Skin epidermis (tissue), 12 donors: ENCODE data around the gene APPBP2.
A peak's percentile ranks its signal among the peaks of the same experiment; 100 is the strongest.

Experiments
- H3K27ac ChIP-seq, 21 experiments: fragments of 200-600 bp; sonication (generic) in 11 of 21; one replicate each; pipeline ENCODE4 v1.5.0; 2020; ENCODE audit warnings: mild to moderate bottlenecking in 3 of 21, inconsistent platforms in 2 of 21, moderate library complexity in 2 of 21
- H3K4me3 ChIP-seq, 7 experiments: fragments of 200-600 bp; sonication (generic) in 2 of 7; one replicate each; pipeline ENCODE4 v1.5.0; 2020; ENCODE audit warnings: inconsistent platforms in 2 of 7, mild to moderate bottlenecking in 2 of 7, moderate library complexity in 1 of 7

The APPBP2 gene

DNA sequence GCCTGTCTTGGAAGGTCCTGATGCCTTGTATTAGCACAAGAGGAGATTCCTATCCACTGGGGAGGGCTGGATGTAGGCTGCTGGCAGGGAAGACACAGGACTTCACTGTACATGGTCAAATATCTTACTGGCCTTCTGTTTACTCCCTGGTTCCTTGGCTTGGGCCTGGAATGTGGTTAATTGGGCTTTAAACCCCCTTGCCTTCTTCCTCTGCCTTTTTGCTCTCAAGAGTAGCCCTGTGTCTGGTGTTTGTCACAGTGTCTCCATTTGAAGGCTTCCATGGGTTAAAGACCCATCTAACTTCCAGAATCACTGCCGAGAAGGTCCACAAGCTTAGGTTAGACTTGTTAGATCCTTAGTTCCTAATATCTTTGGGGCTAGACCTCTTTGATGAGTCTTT is 110.9 kb downstream of the APPBP2 start:
- Histone ChIP-seq H3K4me3 (no peak overlapping the region), H3K27ac (no peak overlapping the region)

GRCh38 chr17:60412701-60413100 is 113.3 kb downstream of the APPBP2 start:
- no peak overlapping the region for H3K4me3 ChIP-seq
- no peak overlapping the region for H3K27ac ChIP-seq

DNA sequence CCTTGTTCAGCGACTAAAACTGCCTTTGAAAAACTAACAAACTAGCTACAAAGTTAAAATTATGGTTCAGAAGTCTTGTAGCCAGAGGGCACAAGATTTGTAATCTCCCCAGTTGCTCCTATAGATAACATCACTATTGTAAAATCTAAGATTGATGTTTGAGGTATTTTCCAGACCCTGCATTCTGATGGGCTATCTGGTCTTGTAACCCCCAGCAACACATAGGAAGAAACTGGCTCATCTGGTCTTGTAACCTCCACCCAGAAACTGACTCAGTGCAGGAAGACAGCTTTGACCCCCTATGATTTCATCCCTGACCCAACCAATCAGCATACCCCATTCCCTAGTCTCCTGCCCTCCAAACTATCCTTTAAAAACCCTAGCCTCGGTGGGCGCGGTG is 116.0 kb downstream of the APPBP2 start:
- no peak overlapping the region for H3K27ac ChIP-seq
- H3K4me3 ChIP-seq, result no peak overlapping the region

DNA sequence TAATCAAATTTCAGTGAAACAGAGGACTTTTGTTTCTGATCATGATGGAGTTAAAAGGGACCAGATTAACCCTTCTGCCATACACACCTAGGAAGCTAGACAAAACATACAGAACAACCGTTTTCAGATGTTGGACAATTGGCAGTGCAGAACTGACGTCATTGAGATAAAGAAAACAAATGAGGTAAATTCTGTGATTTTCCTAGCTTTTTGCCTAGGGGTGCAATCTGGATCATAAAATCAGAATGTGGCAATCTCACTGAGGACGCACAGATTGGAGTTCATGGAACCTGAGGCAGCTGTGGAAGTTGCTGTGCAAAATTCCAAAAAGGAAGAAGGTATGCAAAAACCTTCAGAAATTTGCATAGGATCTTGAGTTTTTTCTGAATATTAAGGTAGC is 119.2 kb downstream of the APPBP2 start:
- Histone ChIP-seq H3K4me3 (no peak overlapping the region), H3K27ac (no peak overlapping the region)

DNA sequence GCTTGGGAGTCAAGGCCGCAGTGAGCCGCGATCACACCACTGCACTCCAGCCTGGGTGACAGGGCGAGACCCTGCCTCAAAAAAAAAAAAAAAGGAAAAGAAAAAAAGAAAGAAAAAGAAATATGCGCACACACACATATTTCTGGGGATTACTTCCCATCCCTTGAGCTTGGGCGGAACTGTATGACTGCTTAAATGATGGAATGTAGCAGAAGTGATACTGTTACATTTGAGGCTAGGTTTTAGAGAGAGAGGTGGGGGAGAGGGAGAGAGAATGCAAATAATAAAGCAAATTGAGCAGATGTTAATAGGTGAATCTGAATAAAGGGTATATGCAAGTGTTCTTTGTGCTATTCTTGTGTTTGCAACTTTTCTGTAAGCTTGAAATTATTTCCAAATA is 122.1 kb downstream of the APPBP2 start:
- H3K27ac ChIP-seq, result no peak overlapping the region

GRCh38 chr17:60403523-60403810 is 122.6 kb downstream of the APPBP2 start:
- Histone ChIP-seq H3K4me3 (no peak overlapping the region), H3K27ac (no peak overlapping the region)

More for the DNA sequence above, 122.1 kb downstream of the APPBP2 start:
- no peak overlapping the region for H3K4me3 ChIP-seq

DNA sequence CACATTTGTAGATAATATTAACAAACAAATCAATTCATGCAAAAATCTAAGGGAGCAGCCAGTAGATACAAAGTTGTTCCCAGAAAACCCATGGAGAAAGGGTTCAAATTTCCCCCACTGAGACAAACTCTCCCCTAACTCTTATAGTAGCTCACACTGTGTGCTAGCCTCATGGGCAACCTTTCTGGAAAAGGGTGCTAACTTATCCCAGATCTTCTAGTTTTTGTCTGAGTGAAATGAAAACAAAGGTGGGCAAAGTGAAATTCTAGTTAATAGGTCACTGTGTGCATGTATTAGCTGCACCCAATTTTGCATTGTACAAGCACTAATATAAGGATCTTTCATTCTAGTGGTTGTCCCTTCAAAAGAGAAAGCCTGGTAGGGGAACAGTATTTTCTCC is 124.2 kb downstream of the APPBP2 start:
- Histone ChIP-seq H3K4me3 (no peak overlapping the region), H3K27ac (no peak overlapping the region)

- Histone ChIP-seq H3K27ac (peak overlapping the region in 16 of 21 experiments; percentile 11 to 76 (median 56)), H3K4me3 (no peak overlapping the region)
Measured at GRCh38 chr17:60398227-60398959, 127.6 kb downstream of the APPBP2 start.

DNA sequence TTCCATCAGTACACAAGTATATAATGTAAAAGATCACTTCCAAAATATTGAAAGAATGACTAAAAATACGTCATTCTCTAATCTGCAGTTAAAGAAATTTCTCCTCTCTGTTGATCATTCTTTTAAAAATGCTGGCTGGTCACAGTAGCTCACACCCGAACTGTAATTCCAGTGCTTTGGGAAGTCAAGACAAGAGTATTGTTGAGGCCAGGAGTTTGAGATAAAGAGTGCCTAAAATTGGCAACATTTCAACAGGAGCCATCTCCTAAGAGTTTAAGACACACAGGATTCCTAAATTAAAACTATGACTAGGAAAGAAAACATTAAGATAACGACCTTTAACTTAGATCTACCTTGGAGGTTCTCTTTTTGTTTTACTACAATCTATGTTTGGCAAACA is 129.6 kb downstream of the APPBP2 start:
- no peak overlapping the region for H3K27ac ChIP-seq
- H3K4me3 ChIP-seq, result no peak overlapping the region

- H3K27ac ChIP-seq, result peak overlapping the region in 2 of 21 experiments; percentile 14 to 21
- no peak overlapping the region for H3K4me3 ChIP-seq
Measured at GRCh38 chr17:60395508-60396065, 130.5 kb downstream of the APPBP2 start.

GRCh38 chr17:60393840-60394723 is 132.0 kb downstream of the APPBP2 start:
- H3K27ac ChIP-seq, result peak overlapping the region in 13 of 21 experiments; percentile 29 to 99 (median 97)
- H3K4me3 ChIP-seq, result no peak overlapping the region
